Ishikawa (cell line): ENCODE data around the gene ZMYND19.

Experiments used
- CEBPB ChIP-seq: IDR thresholded peaks from 2 replicates; pipeline ENCODE4 v1.6.1; 2012
- CREB1 ChIP-seq: IDR thresholded peaks from 2 replicates; pipeline ENCODE4 v1.6.1; 2012; ENCODE audit warnings: low read depth
- EGR1 ChIP-seq: IDR thresholded peaks from 2 replicates; pipeline ENCODE4 v1.6.1; 2012
- EP300 ChIP-seq: IDR thresholded peaks from 2 replicates; pipeline ENCODE4 v1.6.1; 2012; ENCODE audit warnings: borderline replicate concordance
- NFIC ChIP-seq: IDR thresholded peaks from 2 replicates; pipeline ENCODE4 v1.6.1; 2012
- TAF1 ChIP-seq: IDR thresholded peaks from 2 replicates; pipeline ENCODE4 v1.6.1; 2012; ENCODE audit warnings: low read depth, mild to moderate bottlenecking
- YY1 ChIP-seq: IDR thresholded peaks from 2 replicates; pipeline ENCODE4 v1.6.1; 2012; ENCODE audit warnings: low read depth
- TF ChIP-seq, protein P1 (sequence below): IDR thresholded peaks from 2 replicates; pipeline ENCODE4 v1.6.1; 2012

DNA sequence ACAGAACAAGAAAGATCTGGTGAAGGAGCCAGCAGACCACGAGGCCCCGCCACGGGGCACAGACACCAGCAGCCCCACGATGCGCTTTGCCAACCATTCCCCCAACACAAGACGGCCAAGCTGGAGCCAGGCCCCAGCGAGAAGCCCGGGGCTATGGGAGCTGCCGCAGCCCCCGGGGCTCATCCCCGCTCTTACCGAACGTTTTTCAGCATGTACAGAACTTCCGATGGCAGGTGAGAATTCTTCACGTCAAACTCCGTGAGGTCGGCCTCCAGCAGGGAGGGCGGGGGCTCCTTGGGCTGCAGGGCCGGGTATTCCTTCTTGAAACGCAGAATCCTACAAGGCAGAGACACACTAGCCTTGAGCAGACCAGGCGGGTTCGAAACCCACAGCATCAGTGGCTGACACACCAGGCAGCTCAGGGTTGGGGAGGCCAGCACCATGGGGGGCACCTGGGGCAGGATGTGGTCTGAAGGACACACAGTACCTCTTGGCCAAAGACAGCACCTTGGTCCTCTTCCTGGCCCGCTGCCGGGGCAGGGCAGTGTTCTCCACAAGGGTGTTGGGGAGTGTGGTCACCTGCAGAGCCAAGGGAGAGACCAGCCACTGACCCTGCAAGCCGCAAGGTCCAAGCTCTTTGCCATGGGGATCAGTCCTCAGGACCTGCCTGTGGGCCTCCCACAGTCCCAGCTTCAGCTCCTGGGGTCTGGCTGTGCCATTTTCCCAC is 46.9 kb downstream of the ZMYND19 start:
- no peak for TF ChIP-seq CREB1
- TF ChIP-seq TAF1, result no peak
- TF ChIP-seq, protein P1, sequence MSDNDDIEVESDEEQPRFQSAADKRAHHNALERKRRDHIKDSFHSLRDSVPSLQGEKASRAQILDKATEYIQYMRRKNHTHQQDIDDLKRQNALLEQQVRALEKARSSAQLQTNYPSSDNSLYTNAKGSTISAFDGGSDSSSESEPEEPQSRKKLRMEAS, result no peak
- TF ChIP-seq NFIC, result no peak
- no peak for TF ChIP-seq EGR1
- no peak for TF ChIP-seq EP300
- no peak for TF ChIP-seq CEBPB
- no peak for TF ChIP-seq YY1
